Measurements from ENCODE around the gene GNA15.

Gene GNA15

GRCh38 chr19:3175781-3176714 lies 40.2 kb downstream of the GNA15 start:
- Mint-ChIP-seq H3K9me3 (no peaks in the 10 kb centered on the region), H3K4me1 (peaks cover 4% of the 10 kb centered on the region), H3K4me3 (no peak overlapping the region), H3K27me3 (ENCODE audit: low read depth, poor library complexity) (peaks cover 21% of the 10 kb centered on the region), H3K27ac (no peak overlapping the region), H3K36me3 (ENCODE audit: low read depth) (no peaks in the 10 kb centered on the region)
- TF ChIP-seq CTCF (IDR thresholded peaks at IDR 0.05): no peak
- no peak for DNase-seq

GRCh38 chr19:3176715-3177501 lies 41.1 kb downstream of the GNA15 start:
- Mint-ChIP-seq H3K27me3 (ENCODE audit: low read depth, poor library complexity) (peaks cover 12% of the 10 kb centered on the region), H3K4me3 (no peak overlapping the region), H3K4me1 (peaks cover 4% of the 10 kb centered on the region), H3K9me3 (no peaks in the 10 kb centered on the region), H3K36me3 (ENCODE audit: low read depth) (no peaks in the 10 kb centered on the region), H3K27ac (no peak overlapping the region)
- no peak for TF ChIP-seq CTCF (IDR thresholded peaks at IDR 0.05)
- DNase-seq: no peak

- TF ChIP-seq CTCF (IDR thresholded peaks at IDR 0.05): no peak
- Mint-ChIP-seq H3K27me3 (ENCODE audit: low read depth, poor library complexity) (peaks cover 6% of the 10 kb centered on the region), H3K4me1 (peaks cover 4% of the 10 kb centered on the region), H3K4me3 (no peak within 1 kb of the TSS), H3K27ac (no peak within 1 kb of the TSS), H3K36me3 (ENCODE audit: low read depth) (no peaks in the 10 kb centered on the region), H3K9me3 (no peaks in the 10 kb centered on the region)
- DNase-seq: no peak
Observed at GRCh38 chr19:3178377-3178972, 42.6 kb downstream of the GNA15 start, which contains the start of gene S1PR4. Gene S1PR4, plus strand, starts transcription at chr19:3178769. Its CDS starts 24 bp downstream, at chr19:3178793.

- DNase-seq: no peak
- Mint-ChIP-seq H3K36me3 (ENCODE audit: low read depth) (no peaks in the 10 kb centered on the region), H3K4me3 (no peak overlapping the region), H3K27ac (no peak overlapping the region), H3K4me1 (peaks cover 4% of the 10 kb centered on the region), H3K27me3 (ENCODE audit: low read depth, poor library complexity) (peaks cover 6% of the 10 kb centered on the region), H3K9me3 (no peaks in the 10 kb centered on the region)
- TF ChIP-seq CTCF (IDR thresholded peaks at IDR 0.05): no peak
Observed at GRCh38 chr19:3178973-3179738, 43.3 kb downstream of the GNA15 start.

- H3K4me3 Mint-ChIP-seq: no peak overlapping the region
- no peak for TF ChIP-seq CTCF (IDR thresholded peaks at IDR 0.05)
- no peaks in the 10 kb centered on the region for H3K9me3 Mint-ChIP-seq
- peaks cover 4% of the 10 kb centered on the region for H3K4me1 Mint-ChIP-seq
- H3K36me3 Mint-ChIP-seq (ENCODE audit: low read depth): no peaks in the 10 kb centered on the region
- no peak overlapping the region for H3K27ac Mint-ChIP-seq
- H3K27me3 Mint-ChIP-seq (ENCODE audit: low read depth, poor library complexity): peaks cover 6% of the 10 kb centered on the region
- DNase-seq: no peak
Observed at GRCh38 chr19:3179739-3180293, 44.0 kb downstream of the GNA15 start.

Data from nephron progenitor cell (in vitro differentiated cells).